Lower leg skin (tissue), 4 donors: ENCODE results near the gene FBRS. TPM values are rescaled to one million over a fixed set of nuclear protein-coding genes. Genes with fewer than 3 reads are reported as not detected.

Experiments
- DNase-seq, 2 donors: peaks; one replicate each; pipeline ENCODE4 v3.0.0-alpha.2; 2019; ENCODE audit warnings: low spot score in 2 of 2
- H3K4me3 ChIP-seq: fragments of 200-600 bp; sonication (generic); 2 replicates; pipeline ENCODE4 v1.5.1; 2017; ENCODE audit warnings: mild to moderate bottlenecking, low read depth; ENCODE audit not compliant: poor library complexity, severe bottlenecking
- POLR2A ChIP-seq, 2 donors: fragments of 450-650 bp; IDR thresholded peaks; one replicate each; pipeline ENCODE4 v1.6.1; 2016 to 2017; ENCODE audit warnings: antibody characterized with exemption in 2 of 2, mild to moderate bottlenecking in 1 of 2, moderate library complexity in 1 of 2
- whole genome bisulfite sequencing, 2 donors: methylation state at CpG; one replicate each; pipeline ENCODE4 v1.1.5; 2018; 5-methylcytosine and 5-hydroxymethylcytosine counted together
- intact Hi-C: fragments of 100-400 bp; cut with DNase I; formaldehyde crosslinking; loops from one replicate; pipeline ENCODE4 v1.15.0; 2023; ENCODE audit warnings: low total_unique reads
- total RNA-seq, 4 donors: library from RNA; depleted of rRNA; stranded (reverse); fragments of >200 nt; gene quantifications; one replicate each; pipeline ENCODE4 v1.1.0, GENCODE V29; 2016
- TF ChIP-seq, protein P1 (sequence below), 3 donors: fragments of 450-650 bp; IDR thresholded peaks; one replicate each; pipeline ENCODE4 v1.5.1; 2016; ENCODE audit warnings: antibody characterized with exemption in 3 of 3, mild to moderate bottlenecking in 3 of 3, moderate library complexity in 2 of 3

The FBRS gene
- total RNA-seq, 4 donors from 2014 or later, result 51.0 to 103 (median 58.3) TPM

DNA sequence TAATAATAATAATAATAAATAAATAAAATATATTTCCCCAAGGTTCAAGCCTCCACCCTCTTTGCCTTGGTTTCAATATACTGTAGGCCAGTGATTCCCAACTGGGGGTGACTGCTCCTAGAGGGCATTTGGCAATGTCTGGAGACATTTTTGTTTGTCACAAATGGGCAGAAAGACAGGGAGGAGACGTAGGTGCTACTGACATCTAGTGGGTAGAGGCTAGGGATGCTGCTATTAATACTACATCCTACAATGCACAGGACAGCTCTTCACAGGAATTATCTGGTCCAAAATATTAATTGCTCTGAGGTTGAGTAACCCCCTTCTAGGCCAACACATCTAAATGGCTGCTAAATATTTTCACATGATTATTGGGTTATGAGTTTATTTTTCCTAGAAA is 20.3 kb upstream of the FBRS start:
- TF ChIP-seq, protein P1, sequence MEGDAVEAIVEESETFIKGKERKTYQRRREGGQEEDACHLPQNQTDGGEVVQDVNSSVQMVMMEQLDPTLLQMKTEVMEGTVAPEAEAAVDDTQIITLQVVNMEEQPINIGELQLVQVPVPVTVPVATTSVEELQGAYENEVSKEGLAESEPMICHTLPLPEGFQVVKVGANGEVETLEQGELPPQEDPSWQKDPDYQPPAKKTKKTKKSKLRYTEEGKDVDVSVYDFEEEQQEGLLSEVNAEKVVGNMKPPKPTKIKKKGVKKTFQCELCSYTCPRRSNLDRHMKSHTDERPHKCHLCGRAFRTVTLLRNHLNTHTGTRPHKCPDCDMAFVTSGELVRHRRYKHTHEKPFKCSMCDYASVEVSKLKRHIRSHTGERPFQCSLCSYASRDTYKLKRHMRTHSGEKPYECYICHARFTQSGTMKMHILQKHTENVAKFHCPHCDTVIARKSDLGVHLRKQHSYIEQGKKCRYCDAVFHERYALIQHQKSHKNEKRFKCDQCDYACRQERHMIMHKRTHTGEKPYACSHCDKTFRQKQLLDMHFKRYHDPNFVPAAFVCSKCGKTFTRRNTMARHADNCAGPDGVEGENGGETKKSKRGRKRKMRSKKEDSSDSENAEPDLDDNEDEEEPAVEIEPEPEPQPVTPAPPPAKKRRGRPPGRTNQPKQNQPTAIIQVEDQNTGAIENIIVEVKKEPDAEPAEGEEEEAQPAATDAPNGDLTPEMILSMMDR (IDR thresholded peaks at IDR 0.05), result no peak
- no peak for TF ChIP-seq POLR2A (IDR thresholded peaks at IDR 0.05)
- DNase-seq, result no peak
- intact Hi-C loops, result loop anchor here (10.0 kb wide), 1 partner anchor 73 kb away; no protein-coding TSS in a partner anchor
- WGBS, 2 donors, result 6 to 8% methylated on average over 1 of the region's 1 CpG
- no peak overlapping the region for H3K4me3 ChIP-seq

DNA sequence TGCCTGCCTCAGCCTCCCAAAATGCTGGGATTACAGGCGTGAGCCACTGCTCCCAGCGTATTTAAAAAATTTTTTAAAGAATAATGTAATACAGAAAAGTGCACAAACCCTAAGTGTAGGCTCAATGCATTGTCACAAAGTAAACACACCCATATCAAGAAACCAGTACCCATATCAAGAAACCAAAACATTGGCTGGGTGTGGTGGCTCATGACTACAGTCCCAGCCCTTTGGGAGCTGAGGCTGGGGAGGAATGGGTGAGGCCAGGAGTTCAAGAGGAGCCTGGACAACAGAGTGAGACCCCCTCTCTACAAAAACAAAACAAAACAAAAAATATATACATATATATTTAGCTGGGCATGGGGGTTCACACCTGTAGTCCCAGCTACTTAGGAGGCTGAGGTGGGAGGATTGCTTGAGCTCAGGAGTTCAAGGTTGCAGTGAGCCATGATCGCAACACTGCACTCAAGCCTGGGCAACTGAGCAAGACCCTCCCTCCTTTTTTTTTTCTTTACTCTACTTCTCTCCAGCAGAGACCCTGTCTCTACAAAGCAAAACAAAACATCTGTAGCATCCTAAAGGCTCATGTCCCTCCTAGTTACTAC is 16.8 kb upstream of the FBRS start:
- no peak for DNase-seq
- intact Hi-C loops, result no loop called here
- H3K4me3 ChIP-seq, result no peak overlapping the region
- 85 to 87% methylated on average over 3 of the region's 3 CpGs for WGBS, 2 donors
- TF ChIP-seq, protein P1 (IDR thresholded peaks at IDR 0.05), result no peak
- TF ChIP-seq POLR2A (IDR thresholded peaks at IDR 0.05), result no peak

DNA sequence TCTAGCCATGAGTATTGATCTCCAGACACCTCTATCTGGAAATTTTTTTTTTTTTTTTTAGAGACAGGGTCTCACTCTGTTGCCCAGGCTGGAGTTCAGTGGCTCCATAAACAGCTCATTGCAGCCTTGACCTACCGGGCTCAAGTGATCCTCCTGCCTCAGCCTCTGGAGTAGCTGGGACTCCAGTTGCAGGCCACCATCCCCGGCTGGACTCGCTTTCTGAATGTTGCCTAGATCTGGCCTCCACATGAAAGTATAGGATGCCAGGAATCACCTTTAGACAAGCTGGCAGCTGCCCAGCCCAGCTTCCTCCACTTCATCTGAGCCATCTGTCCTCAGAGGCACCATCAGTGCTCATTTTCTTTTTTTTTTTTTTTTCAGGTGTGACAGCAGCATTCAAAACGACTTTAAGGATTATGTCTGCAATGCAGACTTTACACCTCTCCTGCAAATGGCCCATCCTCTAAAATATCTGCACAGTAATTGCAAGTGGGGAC is 13.8 kb upstream of the FBRS start:
- TF ChIP-seq, protein P1 (IDR thresholded peaks at IDR 0.05), result no peak
- no peak for TF ChIP-seq POLR2A (IDR thresholded peaks at IDR 0.05)
- whole genome bisulfite sequencing, 2 donors, result 73 to 75% methylated on average over 4 of the region's 4 CpGs
- intact Hi-C loops, result no loop called here

DNA sequence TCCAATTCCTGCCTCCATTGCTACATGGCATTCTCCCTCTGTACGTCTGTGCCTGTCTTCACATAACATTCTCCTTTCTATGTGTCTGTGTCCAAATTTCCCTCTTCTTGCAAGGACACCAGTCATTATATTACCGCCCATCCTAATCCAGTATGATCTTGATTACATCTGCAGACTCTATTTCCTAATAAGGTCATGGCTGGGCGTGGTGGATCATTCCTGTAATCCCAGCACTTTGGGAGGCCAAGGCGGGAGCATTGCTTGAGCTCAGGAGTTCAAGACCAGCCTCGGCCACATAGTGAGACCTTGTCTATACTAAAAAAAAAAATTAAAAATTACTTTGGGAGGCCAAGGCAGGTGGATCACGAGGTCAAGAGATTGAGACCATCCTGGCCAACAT is 12.5 kb upstream of the FBRS start:
- 71 to 75% methylated on average over 6 of the region's 6 CpGs for WGBS, 2 donors
- DNase-seq, result no peak
- no peak overlapping the region for H3K4me3 ChIP-seq
- intact Hi-C loops, result no loop called here
- TF ChIP-seq, protein P1 (IDR thresholded peaks at IDR 0.05), result no peak
- TF ChIP-seq POLR2A (IDR thresholded peaks at IDR 0.05), result no peak

More for the DNA sequence above, 13.8 kb upstream of the FBRS start:
- H3K4me3 ChIP-seq, result no peak overlapping the region
- DNase-seq, result no peak

DNA sequence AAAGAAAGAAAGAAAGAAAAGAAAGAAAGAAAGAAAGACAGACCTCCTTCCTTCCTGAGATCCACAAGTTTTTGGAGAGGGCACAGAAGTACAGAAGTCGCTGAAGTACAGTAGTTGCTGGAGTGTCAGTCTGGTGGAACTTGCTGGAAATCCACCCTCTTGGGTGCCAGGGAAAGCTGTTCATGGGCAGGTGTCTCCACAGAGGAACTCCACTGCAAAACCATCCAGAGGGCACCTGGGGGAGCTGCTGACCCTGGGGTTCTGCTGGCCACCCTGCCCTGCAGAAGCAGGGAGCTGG is 11.0 kb upstream of the FBRS start:
- WGBS, 2 donors, result 69 to 100% methylated on average over 1 of the region's 1 CpG
- H3K4me3 ChIP-seq, result no peak overlapping the region
- intact Hi-C loops, result no loop called here

More for the DNA sequence above, 11.0 kb upstream of the FBRS start:
- no peak for DNase-seq
- TF ChIP-seq POLR2A (IDR thresholded peaks at IDR 0.05), result no peak
- TF ChIP-seq, protein P1 (IDR thresholded peaks at IDR 0.05), result no peak
